Neutrophil (primary cell): ENCODE measurements around the gene KRTAP12-1.

Source experiments
- H3K27ac ChIP-seq: fragments of 200-600 bp; sonication (generic); 2 replicates; pipeline ENCODE4 v1.5.1; 2016; ENCODE audit warnings: mild to moderate bottlenecking, moderate library complexity
- H3K27me3 ChIP-seq: fragments of 200-600 bp; sonication (generic); 2 replicates; pipeline ENCODE4 v1.6.0; 2016; ENCODE audit warnings: mild to moderate bottlenecking
- H3K36me3 ChIP-seq: fragments of 200-600 bp; sonication (generic); 2 replicates; pipeline ENCODE4 v1.5.1; 2017
- H3K4me1 ChIP-seq, 2 experiments: fragments of 200-600 bp in 1 of 2; sonication (generic) in 1 of 2; 1 replicate in 1 of 2; 2 replicates in 1 of 2; pipeline versions ENCODE4 v1.5.1 to v1.6.1; 2013 to 2016; ENCODE audit warnings: low read depth in 1 of 2, low read length in 1 of 2, mild to moderate bottlenecking in 1 of 2, moderate library complexity in 1 of 2; ENCODE audit not compliant: control insufficient read depth in 1 of 2, insufficient read depth in 1 of 2
- H3K4me3 ChIP-seq, 2 experiments: fragments of 200-600 bp in 1 of 2; sonication (generic) in 1 of 2; 1 replicate in 1 of 2; 2 replicates in 1 of 2; pipeline ENCODE4 v1.5.1; 2013 to 2016; ENCODE audit warnings: low read depth in 1 of 2, low read length in 1 of 2, mild to moderate bottlenecking in 1 of 2, moderate library complexity in 1 of 2
- H3K9me3 ChIP-seq: fragments of 200-600 bp; sonication (generic); 2 replicates; pipeline ENCODE4 v1.5.1; 2016
- TF ChIP-seq, protein P1 (sequence below): fragments of 200-600 bp; sonication (generic); IDR thresholded peaks from 2 replicates; pipeline ENCODE4 v1.5.1; 2016; ENCODE audit warnings: antibody characterized with exemption

Gene KRTAP12-1

DNA sequence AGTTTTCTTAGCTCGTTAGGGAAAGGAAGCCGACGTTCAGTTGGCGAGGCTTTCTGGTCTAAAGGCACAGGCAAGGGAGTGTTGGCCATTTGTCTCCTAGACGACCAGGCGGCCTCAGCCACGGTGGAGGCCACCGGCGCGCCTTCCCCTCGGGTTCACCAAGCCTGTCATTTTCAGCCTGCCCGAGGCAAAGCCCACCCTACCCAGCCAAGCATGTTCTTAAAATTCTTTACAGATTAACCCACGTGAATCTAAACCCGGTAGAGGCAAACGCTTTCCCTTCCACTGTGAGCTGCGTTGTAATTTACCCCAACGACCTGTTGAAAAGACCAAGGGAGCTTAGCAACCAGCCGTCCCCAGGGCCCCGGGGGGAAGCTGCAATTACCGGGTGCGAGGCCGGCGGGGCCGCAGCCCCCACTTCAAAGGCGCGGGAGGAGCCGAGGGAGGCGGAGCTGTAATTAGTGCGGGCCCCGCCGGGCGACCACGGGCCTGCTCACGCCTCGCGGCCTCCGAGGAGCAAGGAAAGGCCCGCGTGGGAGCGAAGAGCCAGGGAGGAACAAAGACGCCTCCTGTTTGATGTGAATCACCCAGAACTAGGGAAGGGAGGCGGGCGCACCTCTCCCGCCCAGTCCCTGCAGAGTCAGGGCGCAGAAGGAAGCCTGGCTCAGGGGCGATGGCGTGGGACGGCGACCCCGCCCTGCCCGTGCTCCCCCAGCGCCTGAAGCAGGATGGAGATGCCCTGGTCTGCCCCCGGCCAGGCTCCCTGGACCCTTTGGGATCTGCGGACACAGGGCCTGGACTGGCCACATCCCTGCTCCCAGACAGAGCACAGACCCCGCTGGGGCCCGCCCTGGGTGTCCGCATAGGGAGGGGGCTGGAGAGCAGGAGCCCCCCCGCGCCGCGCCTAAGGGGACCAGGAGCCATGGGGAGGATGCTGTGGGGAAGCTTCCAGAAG is 41.5 kb upstream of the KRTAP12-1 start:
- H3K27me3 ChIP-seq: peaks cover 94% of the 10 kb centered on the region

DNA sequence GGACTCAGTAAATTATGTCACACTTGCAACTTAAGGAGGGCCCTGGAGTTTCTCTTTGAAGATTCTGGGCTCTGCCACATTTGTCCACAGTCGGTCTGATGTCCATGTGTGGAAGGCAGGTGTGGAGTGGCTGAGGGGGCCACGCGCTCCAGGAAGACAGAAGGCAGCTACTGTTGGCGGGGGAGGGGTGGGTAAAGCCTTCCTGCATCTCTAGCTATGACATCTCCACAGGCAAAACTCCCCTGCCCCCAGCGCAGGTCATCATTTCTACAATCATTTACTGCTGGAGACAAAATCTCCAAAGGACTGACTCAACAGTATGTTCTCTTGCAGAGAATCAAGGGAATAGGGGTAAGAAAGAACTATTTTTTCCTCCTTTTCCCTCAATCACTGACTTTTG is 40.8 kb upstream of the KRTAP12-1 start:
- TF ChIP-seq, protein P1, sequence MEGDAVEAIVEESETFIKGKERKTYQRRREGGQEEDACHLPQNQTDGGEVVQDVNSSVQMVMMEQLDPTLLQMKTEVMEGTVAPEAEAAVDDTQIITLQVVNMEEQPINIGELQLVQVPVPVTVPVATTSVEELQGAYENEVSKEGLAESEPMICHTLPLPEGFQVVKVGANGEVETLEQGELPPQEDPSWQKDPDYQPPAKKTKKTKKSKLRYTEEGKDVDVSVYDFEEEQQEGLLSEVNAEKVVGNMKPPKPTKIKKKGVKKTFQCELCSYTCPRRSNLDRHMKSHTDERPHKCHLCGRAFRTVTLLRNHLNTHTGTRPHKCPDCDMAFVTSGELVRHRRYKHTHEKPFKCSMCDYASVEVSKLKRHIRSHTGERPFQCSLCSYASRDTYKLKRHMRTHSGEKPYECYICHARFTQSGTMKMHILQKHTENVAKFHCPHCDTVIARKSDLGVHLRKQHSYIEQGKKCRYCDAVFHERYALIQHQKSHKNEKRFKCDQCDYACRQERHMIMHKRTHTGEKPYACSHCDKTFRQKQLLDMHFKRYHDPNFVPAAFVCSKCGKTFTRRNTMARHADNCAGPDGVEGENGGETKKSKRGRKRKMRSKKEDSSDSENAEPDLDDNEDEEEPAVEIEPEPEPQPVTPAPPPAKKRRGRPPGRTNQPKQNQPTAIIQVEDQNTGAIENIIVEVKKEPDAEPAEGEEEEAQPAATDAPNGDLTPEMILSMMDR: no peak
- Histone ChIP-seq H3K9me3 (no peaks in the 10 kb centered on the region), H3K27ac (no peak overlapping the region), H3K4me1 (no peaks in the 10 kb centered on the region), H3K27me3 (peaks cover 100% of the 10 kb centered on the region), H3K4me3 (no peak overlapping the region), H3K36me3 (no peaks in the 10 kb centered on the region)

More for the DNA sequence above, 41.5 kb upstream of the KRTAP12-1 start:
- Histone ChIP-seq H3K4me1 (no peaks in the 10 kb centered on the region), H3K9me3 (no peaks in the 10 kb centered on the region), H3K27ac (no peak overlapping the region), H3K4me3 (no peak overlapping the region), H3K36me3 (no peaks in the 10 kb centered on the region)
- TF ChIP-seq, protein P1: no peak

DNA sequence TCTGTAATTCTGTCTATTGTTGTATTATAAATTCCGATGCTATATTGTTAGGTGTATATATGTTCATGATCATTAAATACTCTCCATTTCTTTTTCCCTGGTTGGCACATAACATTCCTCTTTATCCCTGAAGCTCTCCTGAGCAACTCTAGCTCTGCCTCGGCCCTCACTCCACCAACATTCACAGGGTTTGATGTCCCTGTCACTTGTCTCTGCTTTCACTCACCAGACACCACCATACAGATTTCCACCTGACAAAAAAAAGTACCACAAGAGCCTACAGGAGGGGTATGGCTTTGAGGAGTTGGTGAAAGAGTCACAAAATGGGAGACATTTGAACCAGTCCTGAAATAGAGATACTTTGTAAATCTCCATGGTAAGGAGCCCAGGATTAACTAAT is 38.2 kb upstream of the KRTAP12-1 start:
- Histone ChIP-seq H3K9me3 (no peaks in the 10 kb centered on the region), H3K4me3 (no peak overlapping the region), H3K36me3 (no peaks in the 10 kb centered on the region), H3K4me1 (no peaks in the 10 kb centered on the region), H3K27me3 (peaks cover 100% of the 10 kb centered on the region), H3K27ac (no peak overlapping the region)
- TF ChIP-seq, protein P1: no peak

DNA sequence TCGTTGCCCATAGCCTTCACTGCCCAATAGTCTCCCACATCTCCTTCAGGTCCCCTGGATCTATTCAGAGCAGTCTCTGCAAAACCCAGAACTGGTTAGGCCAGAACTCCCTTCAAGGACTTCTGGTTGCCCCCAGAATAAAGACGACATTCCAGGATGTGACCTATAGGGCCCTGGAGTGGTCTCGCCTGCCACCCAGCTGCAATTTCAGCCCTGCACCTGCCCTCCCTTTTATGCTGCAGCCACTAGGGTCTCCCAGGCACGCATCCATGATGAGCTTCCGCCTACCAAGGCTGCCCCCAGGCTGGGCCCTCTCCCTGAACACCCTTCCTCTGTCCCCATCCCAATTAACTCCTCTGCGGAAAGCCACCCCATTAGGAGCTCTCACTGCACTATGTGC is 36.6 kb upstream of the KRTAP12-1 start:
- Histone ChIP-seq H3K27me3 (peaks cover 100% of the 10 kb centered on the region), H3K36me3 (no peaks in the 10 kb centered on the region), H3K4me1 (no peaks in the 10 kb centered on the region), H3K4me3 (no peak overlapping the region), H3K9me3 (no peaks in the 10 kb centered on the region), H3K27ac (no peak overlapping the region)
- TF ChIP-seq, protein P1: no peak

DNA sequence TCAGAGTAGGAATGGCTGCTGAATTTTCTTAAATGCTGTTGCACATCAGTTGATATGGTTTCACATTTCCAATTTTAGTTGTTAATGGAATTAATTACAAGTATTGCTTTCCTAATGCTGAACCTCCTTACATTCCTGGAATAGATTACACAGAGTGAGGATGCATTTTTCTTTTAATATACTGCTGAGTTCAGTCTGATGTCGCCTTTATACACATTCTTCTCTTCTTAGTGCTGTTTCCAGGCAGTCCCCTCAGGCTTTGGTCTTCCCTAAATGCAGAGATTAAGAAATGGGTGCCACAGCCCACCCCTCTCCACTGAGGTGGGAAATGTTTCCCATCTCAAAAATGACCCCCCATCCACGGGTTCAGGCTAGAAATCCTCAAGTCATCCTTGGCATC is 36.1 kb upstream of the KRTAP12-1 start:
- TF ChIP-seq, protein P1: no peak
- Histone ChIP-seq H3K9me3 (no peaks in the 10 kb centered on the region), H3K36me3 (no peaks in the 10 kb centered on the region), H3K27ac (no peak overlapping the region), H3K4me1 (no peaks in the 10 kb centered on the region), H3K27me3 (peaks cover 100% of the 10 kb centered on the region), H3K4me3 (no peak overlapping the region)
